K562 (cell line): Measurements from ENCODE around the gene SFXN3. TPM values are rescaled to one million over a fixed set of nuclear protein-coding genes. Genes with fewer than 3 reads are reported as not detected.

Experiments used
- CBX3 ChIP-seq, 2 experiments: IDR thresholded peaks; 1 replicate in 1 of 2; 2 replicates in 1 of 2; pipeline ENCODE4 v1.6.1; 2012; ENCODE audit warnings: inconsistent platforms in 2 of 2, low read length in 2 of 2, borderline replicate concordance in 1 of 2, control low read depth in 1 of 2
- HDAC1 ChIP-seq, 2 experiments: fragments of 450-650 bp; IDR thresholded peaks; 2 replicates each; pipeline ENCODE4 v1.6.1; 2016 to 2017; ENCODE audit warnings: inconsistent platforms in 1 of 2, mild to moderate bottlenecking in 1 of 2, moderate library complexity in 1 of 2
- HMG20A ChIP-seq: fragments of 450-650 bp; formaldehyde crosslinking; conservative IDR thresholded peaks from 2 replicates; pipeline ENCODE4 v1.4.0; 2020; ENCODE audit warnings: mild to moderate bottlenecking, mixed read lengths
- JUND ChIP-seq, 2 experiments: IDR thresholded peaks; 2 replicates in 1 of 2; 3 replicates in 1 of 2; pipeline ENCODE4 v1.6.1; 2011; ENCODE audit warnings: borderline replicate concordance in 2 of 2, low read depth in 2 of 2, low read length in 2 of 2, improper control_type of control experiment in 1 of 2, missing biosample characterization in 1 of 2, missing genetic modification characterization in 1 of 2, missing genetic modification reagents in 1 of 2
- MTA3 ChIP-seq: fragments of 450-650 bp; formaldehyde crosslinking; IDR thresholded peaks from 2 replicates; pipeline ENCODE4 v1.6.1; 2017; ENCODE audit warnings: mild to moderate bottlenecking, borderline replicate concordance
- PRMT5 ChIP-seq: sonication (generic); formaldehyde crosslinking; IDR thresholded peaks from 2 replicates; pipeline ENCODE4 v1.5.0; 2020; ENCODE audit warnings: missing genetic modification reagents
- RBM15 ChIP-seq: fragments of 200-400 bp; formaldehyde crosslinking; IDR thresholded peaks from 2 replicates; pipeline ENCODE4 v1.6.1; 2018; ENCODE audit warnings: mild to moderate bottlenecking, low read length, moderate library complexity; ENCODE audit not compliant: insufficient read depth
- RBM39 ChIP-seq: fragments of 200-400 bp; formaldehyde crosslinking; optimal IDR thresholded peaks from 2 replicates; pipeline ENCODE3; 2018; ENCODE audit warnings: low read depth, low read length
- RNF2 ChIP-seq: sonication (generic); IDR thresholded peaks from 2 replicates; pipeline ENCODE4 v1.6.1; 2016
- STAG1 ChIP-seq: sonication (generic); formaldehyde crosslinking; IDR thresholded peaks from 2 replicates; pipeline ENCODE4 v1.5.0; 2020; ENCODE audit warnings: missing genetic modification reagents, borderline replicate concordance
- TCF7 ChIP-seq: sonication (generic); IDR thresholded peaks from 2 replicates; pipeline ENCODE4 v1.6.1; 2016; ENCODE audit warnings: antibody characterized with exemption, borderline replicate concordance
- TEAD4 ChIP-seq, 2 experiments: sonication (generic) in 1 of 2; formaldehyde crosslinking in 1 of 2; IDR thresholded peaks; 2 replicates each; pipeline versions ENCODE4 v1.6.1 to v1.8.0; 2012 to 2022; ENCODE audit warnings: borderline replicate concordance in 1 of 2, inconsistent platforms in 1 of 2, low read length in 1 of 2, mild to moderate bottlenecking in 1 of 2, missing genetic modification reagents in 1 of 2
- TGIF2 ChIP-seq: sonication (generic); formaldehyde crosslinking; IDR thresholded peaks from 2 replicates; pipeline ENCODE4 v1.8.1; 2022; ENCODE audit warnings: mild to moderate bottlenecking, missing genetic modification reagents, moderate library complexity
- ZNF431 ChIP-seq: sonication (generic); formaldehyde crosslinking; IDR thresholded peaks from 2 replicates; pipeline ENCODE4 v1.8.0; 2022; ENCODE audit warnings: mild to moderate bottlenecking, missing genetic modification reagents
- ZNF785 ChIP-seq: fragments of 250-450 bp; sonication (Bioruptor Pico); IDR thresholded peaks from 2 replicates; pipeline ENCODE4 v1.4.0; 2020; ENCODE audit warnings: mild to moderate bottlenecking
- ZSCAN29 ChIP-seq: fragments of 450-650 bp; IDR thresholded peaks from 2 replicates; pipeline ENCODE4 v1.6.1; 2017
- polyA plus RNA-seq, 8 experiments: library from polyadenylated mRNA; depleted of rRNA in 4 of 8; stranded (reverse) in 5 of 8; unstranded in 3 of 8; fragments of >200 nt; fragmentation: Nextera tagmentation in 2 of 8; fragmentation: Illumina TruSeq in 1 of 8; extraction: Ambion mirVana in 2 of 8; extraction: Trizol in 1 of 8; gene quantifications; 2 replicates each; pipeline versions ENCODE4 v1.2.1 to v1.2.3, GENCODE V29; 2011 to 2014; ENCODE audit warnings: inconsistent platforms in 1 of 8, missing spikeins in 1 of 8
- total RNA-seq, 7 experiments: library from RNA; depleted of rRNA in 6 of 7; stranded (reverse); fragments of >200 nt in 6 of 7; fragmentation: Illumina TruSeq in 2 of 7; extraction: Trizol in 2 of 7; gene quantifications; 2 replicates each; pipeline versions ENCODE4 v1.2.1 to v1.2.3, GENCODE V29; 2011 to 2021; ENCODE audit warnings: low replicate concordance in 1 of 7
- TF ChIP-seq, protein P1 (sequence below): sonication (generic); formaldehyde crosslinking; IDR thresholded peaks from 2 replicates; pipeline ENCODE4 v1.8.0; 2023; ENCODE audit warnings: mild to moderate bottlenecking, missing genetic modification reagents
- TF ChIP-seq, protein P2 (sequence below): sonication (generic); formaldehyde crosslinking; IDR thresholded peaks from 2 replicates; pipeline ENCODE4 v1.8.0; 2022; ENCODE audit warnings: mild to moderate bottlenecking, missing genetic modification reagents
- TF ChIP-seq, protein P3 (sequence below): fragments of 450-650 bp; formaldehyde crosslinking; IDR thresholded peaks from 2 replicates; pipeline ENCODE4 v1.4.0; 2020; ENCODE audit warnings: mild to moderate bottlenecking, mixed read lengths
- TF ChIP-seq, protein P4 (sequence below): fragments of 150-350 bp; conservative IDR thresholded peaks from 2 replicates; pipeline ENCODE4 v1.6.1; 2014; ENCODE audit warnings: low read length

The SFXN3 gene
- total and polyA plus RNA-seq, 9 of the 15 experiments (the other 6 are each of a cell fraction or from before 2014, with no cell fraction given), result 0.24 to 4.6 (median 0.86) TPM

DNA sequence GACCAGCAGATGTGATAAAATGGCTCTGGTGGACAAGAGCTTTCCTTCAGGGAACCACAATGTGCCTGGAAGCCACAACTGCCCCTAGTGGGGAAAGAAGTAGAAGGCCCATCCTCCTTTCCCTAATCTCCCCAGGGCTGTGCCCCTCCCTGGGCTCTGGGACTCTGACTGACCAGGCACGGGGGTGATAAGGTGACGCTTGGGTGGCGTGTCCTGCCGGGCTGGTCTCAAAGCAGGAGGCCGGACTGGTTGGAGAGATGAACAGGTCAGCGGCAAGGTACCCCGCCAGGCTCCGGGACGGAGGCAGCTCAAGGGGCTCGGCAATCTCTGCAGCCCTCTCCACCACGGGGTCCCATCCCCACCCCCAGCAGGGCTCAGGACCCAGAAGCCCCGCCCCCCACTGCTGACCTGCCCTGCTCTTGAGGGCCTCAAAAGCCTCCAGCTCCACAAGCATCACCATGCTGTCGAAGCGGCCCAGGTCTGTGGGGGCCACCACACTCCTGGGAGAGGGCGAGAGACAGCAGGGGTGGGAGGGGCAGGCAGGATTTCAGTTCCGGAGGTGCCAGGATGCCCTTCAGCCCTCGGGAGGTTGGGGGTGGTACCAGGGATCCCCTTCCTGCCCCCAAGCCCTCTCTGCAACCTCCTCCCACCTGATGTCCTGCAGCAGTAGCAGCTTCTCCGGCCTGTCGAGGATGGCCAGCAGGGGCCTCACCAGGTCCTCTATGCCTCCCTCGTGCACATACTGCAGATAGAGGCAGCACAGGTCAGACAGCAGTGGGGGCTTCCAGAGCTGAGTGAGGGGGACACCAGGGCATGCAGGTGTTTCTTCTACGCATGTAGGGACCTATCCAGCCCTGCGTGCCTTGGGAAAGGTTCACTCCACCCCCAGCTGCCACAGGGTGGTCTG is 19.3 kb upstream of the SFXN3 start (continued):
- TF ChIP-seq ZNF431 (no peak), RBM39 (no peak), HDAC1 (IDR thresholded peaks at IDR 0.05) (peak in 1 of 2 experiments; percentile 52; a peak in 1 of 4 replicates), TEAD4 (IDR thresholded peaks at IDR 0.05; ENCODE audit: low read length) (peak; percentile 27; the same call in 1 of the 2 replicates), TEAD4 (CRISPR knock-in tag; IDR thresholded peaks at IDR 0.05; ENCODE audit: borderline replicate concordance) (no peak), ZNF785 (no peak), ZSCAN29 (no peak), JUND (IDR thresholded peaks at IDR 0.05; ENCODE audit: borderline replicate concordance, low read depth, low read length) (no peak), JUND (tag; IDR thresholded peaks at IDR 0.05; ENCODE audit: borderline replicate concordance, low read depth, low read length) (peak; percentile 13; the same call in 1 of the 3 replicates), RBM15 (no peak), TGIF2 (CRISPR knock-in tag) (no peak), CBX3 (IDR thresholded peaks at IDR 0.05; ENCODE audit: borderline replicate concordance in 1 of 2, low read length in 2 of 2) (no peak), MTA3 (peak; percentile 36; the same call in 1 of the 2 replicates), PRMT5 (no peak), TCF7 (no peak), HMG20A (no peak), STAG1 (CRISPR knock-in tag) (no peak), RNF2 (no peak)
- TF ChIP-seq, protein P1, sequence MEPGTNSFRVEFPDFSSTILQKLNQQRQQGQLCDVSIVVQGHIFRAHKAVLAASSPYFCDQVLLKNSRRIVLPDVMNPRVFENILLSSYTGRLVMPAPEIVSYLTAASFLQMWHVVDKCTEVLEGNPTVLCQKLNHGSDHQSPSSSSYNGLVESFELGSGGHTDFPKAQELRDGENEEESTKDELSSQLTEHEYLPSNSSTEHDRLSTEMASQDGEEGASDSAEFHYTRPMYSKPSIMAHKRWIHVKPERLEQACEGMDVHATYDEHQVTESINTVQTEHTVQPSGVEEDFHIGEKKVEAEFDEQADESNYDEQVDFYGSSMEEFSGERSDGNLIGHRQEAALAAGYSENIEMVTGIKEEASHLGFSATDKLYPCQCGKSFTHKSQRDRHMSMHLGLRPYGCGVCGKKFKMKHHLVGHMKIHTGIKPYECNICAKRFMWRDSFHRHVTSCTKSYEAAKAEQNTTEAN (CRISPR knock-in tag), result no peak
- TF ChIP-seq, protein P2, sequence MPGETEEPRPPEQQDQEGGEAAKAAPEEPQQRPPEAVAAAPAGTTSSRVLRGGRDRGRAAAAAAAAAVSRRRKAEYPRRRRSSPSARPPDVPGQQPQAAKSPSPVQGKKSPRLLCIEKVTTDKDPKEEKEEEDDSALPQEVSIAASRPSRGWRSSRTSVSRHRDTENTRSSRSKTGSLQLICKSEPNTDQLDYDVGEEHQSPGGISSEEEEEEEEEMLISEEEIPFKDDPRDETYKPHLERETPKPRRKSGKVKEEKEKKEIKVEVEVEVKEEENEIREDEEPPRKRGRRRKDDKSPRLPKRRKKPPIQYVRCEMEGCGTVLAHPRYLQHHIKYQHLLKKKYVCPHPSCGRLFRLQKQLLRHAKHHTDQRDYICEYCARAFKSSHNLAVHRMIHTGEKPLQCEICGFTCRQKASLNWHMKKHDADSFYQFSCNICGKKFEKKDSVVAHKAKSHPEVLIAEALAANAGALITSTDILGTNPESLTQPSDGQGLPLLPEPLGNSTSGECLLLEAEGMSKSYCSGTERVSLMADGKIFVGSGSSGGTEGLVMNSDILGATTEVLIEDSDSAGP (CRISPR knock-in tag), result no peak
- TF ChIP-seq, protein P3, sequence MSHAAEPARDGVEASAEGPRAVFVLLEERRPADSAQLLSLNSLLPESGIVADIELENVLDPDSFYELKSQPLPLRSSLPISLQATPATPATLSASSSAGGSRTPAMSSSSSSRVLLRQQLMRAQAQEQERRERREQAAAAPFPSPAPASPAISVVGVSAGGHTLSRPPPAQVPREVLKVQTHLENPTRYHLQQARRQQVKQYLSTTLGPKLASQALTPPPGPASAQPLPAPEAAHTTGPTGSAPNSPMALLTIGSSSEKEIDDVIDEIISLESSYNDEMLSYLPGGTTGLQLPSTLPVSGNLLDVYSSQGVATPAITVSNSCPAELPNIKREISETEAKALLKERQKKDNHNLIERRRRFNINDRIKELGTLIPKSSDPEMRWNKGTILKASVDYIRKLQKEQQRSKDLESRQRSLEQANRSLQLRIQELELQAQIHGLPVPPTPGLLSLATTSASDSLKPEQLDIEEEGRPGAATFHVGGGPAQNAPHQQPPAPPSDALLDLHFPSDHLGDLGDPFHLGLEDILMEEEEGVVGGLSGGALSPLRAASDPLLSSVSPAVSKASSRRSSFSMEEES (CRISPR knock-in tag), result no peak
- TF ChIP-seq, protein P4, sequence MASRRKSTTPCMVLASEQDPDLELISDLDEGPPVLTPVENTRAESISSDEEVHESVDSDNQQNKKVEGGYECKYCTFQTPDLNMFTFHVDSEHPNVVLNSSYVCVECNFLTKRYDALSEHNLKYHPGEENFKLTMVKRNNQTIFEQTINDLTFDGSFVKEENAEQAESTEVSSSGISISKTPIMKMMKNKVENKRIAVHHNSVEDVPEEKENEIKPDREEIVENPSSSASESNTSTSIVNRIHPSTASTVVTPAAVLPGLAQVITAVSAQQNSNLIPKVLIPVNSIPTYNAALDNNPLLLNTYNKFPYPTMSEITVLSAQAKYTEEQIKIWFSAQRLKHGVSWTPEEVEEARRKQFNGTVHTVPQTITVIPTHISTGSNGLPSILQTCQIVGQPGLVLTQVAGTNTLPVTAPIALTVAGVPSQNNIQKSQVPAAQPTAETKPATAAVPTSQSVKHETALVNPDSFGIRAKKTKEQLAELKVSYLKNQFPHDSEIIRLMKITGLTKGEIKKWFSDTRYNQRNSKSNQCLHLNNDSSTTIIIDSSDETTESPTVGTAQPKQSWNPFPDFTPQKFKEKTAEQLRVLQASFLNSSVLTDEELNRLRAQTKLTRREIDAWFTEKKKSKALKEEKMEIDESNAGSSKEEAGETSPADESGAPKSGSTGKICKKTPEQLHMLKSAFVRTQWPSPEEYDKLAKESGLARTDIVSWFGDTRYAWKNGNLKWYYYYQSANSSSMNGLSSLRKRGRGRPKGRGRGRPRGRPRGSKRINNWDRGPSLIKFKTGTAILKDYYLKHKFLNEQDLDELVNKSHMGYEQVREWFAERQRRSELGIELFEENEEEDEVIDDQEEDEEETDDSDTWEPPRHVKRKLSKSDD, result no peak
